Measurements from ENCODE around the gene GAB1. TPM values are rescaled to one million over a fixed set of nuclear protein-coding genes. Genes with fewer than 3 reads are reported as not detected.

The GAB1 gene
- total RNA-seq, 1 experiment from 2014 or later: 13.1 TPM

GRCh38 chr4:143412420-143412758 is 75.7 kb downstream of the GAB1 start:
- no peak for DNase-seq (ENCODE audit: low spot score)

GRCh38 chr4:143417679-143418403 is 81.2 kb downstream of the GAB1 start:
- no peak for DNase-seq (ENCODE audit: low spot score)

- no peak for DNase-seq (ENCODE audit: low spot score)
Observed at GRCh38 chr4:143420227-143420626, 83.6 kb downstream of the GAB1 start.

GRCh38 chr4:143421609-143422008 is 84.9 kb downstream of the GAB1 start:
- peak; percentile 36 for DNase-seq (ENCODE audit: low spot score)

GRCh38 chr4:143424276-143424675 is 87.6 kb downstream of the GAB1 start:
- peak; percentile 6 for DNase-seq (ENCODE audit: low spot score)

GRCh38 chr4:143431526-143432257 is 95.0 kb downstream of the GAB1 start:
- no peak for DNase-seq (ENCODE audit: low spot score)

GRCh38 chr4:143432258-143432591 is 95.5 kb downstream of the GAB1 start:
- no peak for DNase-seq (ENCODE audit: low spot score)

- no peak for DNase-seq (ENCODE audit: low spot score)
Observed at GRCh38 chr4:143433231-143433630, 96.6 kb downstream of the GAB1 start.

- DNase-seq (ENCODE audit: low spot score): no peak
Observed at GRCh38 chr4:143435955-143436354, 99.3 kb downstream of the GAB1 start.

GRCh38 chr4:143437476-143437875 is 100.8 kb downstream of the GAB1 start:
- no peak for DNase-seq (ENCODE audit: low spot score)

- no peak for DNase-seq (ENCODE audit: low spot score)
Observed at GRCh38 chr4:143437937-143438336, 101.3 kb downstream of the GAB1 start.

GRCh38 chr4:143438710-143439109 is 102.0 kb downstream of the GAB1 start:
- DNase-seq (ENCODE audit: low spot score): peak; percentile 45

- DNase-seq (ENCODE audit: low spot score): no peak
Observed at GRCh38 chr4:143441109-143441508, 104.4 kb downstream of the GAB1 start.

GRCh38 chr4:143441678-143442077 is 105.0 kb downstream of the GAB1 start:
- no peak for DNase-seq (ENCODE audit: low spot score)

GRCh38 chr4:143443728-143444127 is 107.1 kb downstream of the GAB1 start:
- no peak for DNase-seq (ENCODE audit: low spot score)

- DNase-seq (ENCODE audit: low spot score): no peak
Observed at GRCh38 chr4:143451186-143451585, 114.5 kb downstream of the GAB1 start.

- peak; percentile 2 for DNase-seq (ENCODE audit: low spot score)
Observed at GRCh38 chr4:143455211-143455610, 118.5 kb downstream of the GAB1 start.

- DNase-seq (ENCODE audit: low spot score): no peak
Observed at GRCh38 chr4:143458966-143459365, 122.3 kb downstream of the GAB1 start.

GRCh38 chr4:143473334-143474126 is 136.9 kb downstream of the GAB1 start:
- DNase-seq (ENCODE audit: low spot score): no peak

GRCh38 chr4:143477487-143477886 is 140.8 kb downstream of the GAB1 start:
- DNase-seq (ENCODE audit: low spot score): no peak

- DNase-seq (ENCODE audit: low spot score): no peak
Observed at GRCh38 chr4:143481361-143481760, 144.7 kb downstream of the GAB1 start.

GRCh38 chr4:143482840-143483239 is 146.2 kb downstream of the GAB1 start:
- peak; percentile 35 for DNase-seq (ENCODE audit: low spot score)

- no peak for DNase-seq (ENCODE audit: low spot score)
Observed at GRCh38 chr4:143486314-143486713, 149.6 kb downstream of the GAB1 start.

Data from A172 (cell line).